ENCODE measurements around the gene ARID1B. TPM values are rescaled to one million over a fixed set of nuclear protein-coding genes. Genes with fewer than 3 reads are reported as not detected.

The ARID1B gene
- total and polyA plus RNA-seq, 4 donors = 7.0 to 49.0 (median 24.2) TPM

- Histone ChIP-seq H3K4me3 (ENCODE audit: low read depth in 1 of 3, low read length in 3 of 3) (no peak overlapping the region), H3K36me3 (ENCODE audit: control insufficient read depth in 4 of 4, insufficient read depth in 3 of 4, low read depth in 1 of 4, low read length in 3 of 4) (no peaks in the 10 kb centered on the region), H3K4me1 (ENCODE audit: control insufficient read depth in 4 of 4, insufficient read depth in 4 of 4, low read length in 3 of 4) (peaks cover 0 to 8% (median 4%) of the 10 kb centered on the region in 4 donors), H3K27me3 (ENCODE audit: control insufficient read depth in 4 of 4, insufficient read depth in 4 of 4, low read length in 3 of 4) (no peaks in the 10 kb centered on the region), H3K9ac (ENCODE audit: low read depth in 1 of 2, low read length in 2 of 2) (no peak overlapping the region), H3K27ac (ENCODE audit: low read depth in 1 of 2, low read length in 2 of 2) (no peak overlapping the region), H3K9me3 (ENCODE audit: control insufficient read depth in 4 of 4, low read length in 3 of 4) (no peaks in the 10 kb centered on the region)
- no peak for DNase-seq (ENCODE audit: low spot score)
- WGBS = 91% methylated on average over 5 of the region's 5 CpGs
- no peak for TF ChIP-seq ATF3 (IDR thresholded peaks at IDR 0.05)
- TF ChIP-seq RAD21 (IDR thresholded peaks at IDR 0.05) = no peak
- no peak for TF ChIP-seq SP1 (IDR thresholded peaks at IDR 0.05)
- no peak for TF ChIP-seq RXRA (IDR thresholded peaks at IDR 0.05)
- TF ChIP-seq HNF4G (IDR thresholded peaks at IDR 0.05) = no peak
- TF ChIP-seq, protein P1, sequence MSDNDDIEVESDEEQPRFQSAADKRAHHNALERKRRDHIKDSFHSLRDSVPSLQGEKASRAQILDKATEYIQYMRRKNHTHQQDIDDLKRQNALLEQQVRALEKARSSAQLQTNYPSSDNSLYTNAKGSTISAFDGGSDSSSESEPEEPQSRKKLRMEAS (IDR thresholded peaks at IDR 0.05) = no peak
- TF ChIP-seq JUND (IDR thresholded peaks at IDR 0.05) = no peak
- no peak for TF ChIP-seq NR2F2 (IDR thresholded peaks at IDR 0.05)
- no peak for TF ChIP-seq FOXA2 (IDR thresholded peaks at IDR 0.05)
- TF ChIP-seq, protein P2, sequence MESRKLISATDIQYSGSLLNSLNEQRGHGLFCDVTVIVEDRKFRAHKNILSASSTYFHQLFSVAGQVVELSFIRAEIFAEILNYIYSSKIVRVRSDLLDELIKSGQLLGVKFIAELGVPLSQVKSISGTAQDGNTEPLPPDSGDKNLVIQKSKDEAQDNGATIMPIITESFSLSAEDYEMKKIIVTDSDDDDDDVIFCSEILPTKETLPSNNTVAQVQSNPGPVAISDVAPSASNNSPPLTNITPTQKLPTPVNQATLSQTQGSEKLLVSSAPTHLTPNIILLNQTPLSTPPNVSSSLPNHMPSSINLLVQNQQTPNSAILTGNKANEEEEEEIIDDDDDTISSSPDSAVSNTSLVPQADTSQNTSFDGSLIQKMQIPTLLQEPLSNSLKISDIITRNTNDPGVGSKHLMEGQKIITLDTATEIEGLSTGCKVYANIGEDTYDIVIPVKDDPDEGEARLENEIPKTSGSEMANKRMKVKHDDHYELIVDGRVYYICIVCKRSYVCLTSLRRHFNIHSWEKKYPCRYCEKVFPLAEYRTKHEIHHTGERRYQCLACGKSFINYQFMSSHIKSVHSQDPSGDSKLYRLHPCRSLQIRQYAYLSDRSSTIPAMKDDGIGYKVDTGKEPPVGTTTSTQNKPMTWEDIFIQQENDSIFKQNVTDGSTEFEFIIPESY (IDR thresholded peaks at IDR 0.05) = no peak
Measured at GRCh38 chr6:157063923-157064322, 286.7 kb downstream of the ARID1B start.

- WGBS = 82% methylated on average over 8 of the region's 8 CpGs
- TF ChIP-seq RAD21 (IDR thresholded peaks at IDR 0.05) (no peak), ATF3 (IDR thresholded peaks at IDR 0.05) (no peak), HNF4G (IDR thresholded peaks at IDR 0.05) (no peak)
- TF ChIP-seq, protein P1 (IDR thresholded peaks at IDR 0.05) = no peak
- Histone ChIP-seq H3K9me3 (ENCODE audit: control insufficient read depth in 4 of 4, low read length in 3 of 4) (no peaks in the 10 kb centered on the region), H3K9ac (ENCODE audit: low read depth in 1 of 2, low read length in 2 of 2) (no peak overlapping the region), H3K36me3 (ENCODE audit: control insufficient read depth in 4 of 4, insufficient read depth in 3 of 4, low read depth in 1 of 4, low read length in 3 of 4) (no peaks in the 10 kb centered on the region), H3K27ac (ENCODE audit: low read depth in 1 of 2, low read length in 2 of 2) (no peak overlapping the region), H3K4me1 (ENCODE audit: control insufficient read depth in 4 of 4, insufficient read depth in 4 of 4, low read length in 3 of 4) (peaks cover 0 to 8% (median 3%) of the 10 kb centered on the region in 4 donors), H3K4me3 (ENCODE audit: low read depth in 1 of 3, low read length in 3 of 3) (no peak overlapping the region), H3K27me3 (ENCODE audit: control insufficient read depth in 4 of 4, insufficient read depth in 4 of 4, low read length in 3 of 4) (no peaks in the 10 kb centered on the region)
- no peak for DNase-seq (ENCODE audit: low spot score)
Measured at GRCh38 chr6:157064502-157064901, 287.3 kb downstream of the ARID1B start.

DNA sequence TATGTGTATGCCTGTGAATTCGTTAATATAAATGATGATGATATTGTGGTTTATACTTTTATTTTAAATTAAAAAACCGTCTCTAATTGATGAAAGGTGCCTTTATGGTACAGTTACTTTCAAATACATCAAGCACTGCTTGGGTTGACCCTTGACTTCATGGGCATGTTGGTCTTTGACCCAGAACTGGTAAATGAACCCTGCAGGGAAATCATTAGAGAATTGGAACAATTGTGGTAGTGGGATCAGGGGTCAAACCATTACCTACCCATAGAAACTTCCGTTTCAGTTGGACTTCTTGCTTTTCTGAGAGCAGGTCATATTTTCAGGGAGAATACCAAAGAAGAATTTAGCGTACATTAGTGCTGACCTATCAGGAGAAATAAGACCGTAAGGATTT is 288.2 kb downstream of the ARID1B start:
- no peak for DNase-seq (ENCODE audit: low spot score)
- Histone ChIP-seq H3K9me3 (ENCODE audit: control insufficient read depth in 4 of 4, low read length in 3 of 4) (no peaks in the 10 kb centered on the region), H3K4me3 (ENCODE audit: low read depth in 1 of 3, low read length in 3 of 3) (no peak overlapping the region), H3K27me3 (ENCODE audit: control insufficient read depth in 4 of 4, insufficient read depth in 4 of 4, low read length in 3 of 4) (no peaks in the 10 kb centered on the region), H3K27ac (ENCODE audit: low read depth in 1 of 2, low read length in 2 of 2) (no peak overlapping the region), H3K9ac (ENCODE audit: low read depth in 1 of 2, low read length in 2 of 2) (no peak overlapping the region), H3K36me3 (ENCODE audit: control insufficient read depth in 4 of 4, insufficient read depth in 3 of 4, low read depth in 1 of 4, low read length in 3 of 4) (no peaks in the 10 kb centered on the region), H3K4me1 (ENCODE audit: control insufficient read depth in 4 of 4, insufficient read depth in 4 of 4, low read length in 3 of 4) (peaks cover 0 to 8% (median 3%) of the 10 kb centered on the region in 4 donors)
- 87% methylated on average over 5 of the region's 5 CpGs for WGBS
- TF ChIP-seq, protein P3, sequence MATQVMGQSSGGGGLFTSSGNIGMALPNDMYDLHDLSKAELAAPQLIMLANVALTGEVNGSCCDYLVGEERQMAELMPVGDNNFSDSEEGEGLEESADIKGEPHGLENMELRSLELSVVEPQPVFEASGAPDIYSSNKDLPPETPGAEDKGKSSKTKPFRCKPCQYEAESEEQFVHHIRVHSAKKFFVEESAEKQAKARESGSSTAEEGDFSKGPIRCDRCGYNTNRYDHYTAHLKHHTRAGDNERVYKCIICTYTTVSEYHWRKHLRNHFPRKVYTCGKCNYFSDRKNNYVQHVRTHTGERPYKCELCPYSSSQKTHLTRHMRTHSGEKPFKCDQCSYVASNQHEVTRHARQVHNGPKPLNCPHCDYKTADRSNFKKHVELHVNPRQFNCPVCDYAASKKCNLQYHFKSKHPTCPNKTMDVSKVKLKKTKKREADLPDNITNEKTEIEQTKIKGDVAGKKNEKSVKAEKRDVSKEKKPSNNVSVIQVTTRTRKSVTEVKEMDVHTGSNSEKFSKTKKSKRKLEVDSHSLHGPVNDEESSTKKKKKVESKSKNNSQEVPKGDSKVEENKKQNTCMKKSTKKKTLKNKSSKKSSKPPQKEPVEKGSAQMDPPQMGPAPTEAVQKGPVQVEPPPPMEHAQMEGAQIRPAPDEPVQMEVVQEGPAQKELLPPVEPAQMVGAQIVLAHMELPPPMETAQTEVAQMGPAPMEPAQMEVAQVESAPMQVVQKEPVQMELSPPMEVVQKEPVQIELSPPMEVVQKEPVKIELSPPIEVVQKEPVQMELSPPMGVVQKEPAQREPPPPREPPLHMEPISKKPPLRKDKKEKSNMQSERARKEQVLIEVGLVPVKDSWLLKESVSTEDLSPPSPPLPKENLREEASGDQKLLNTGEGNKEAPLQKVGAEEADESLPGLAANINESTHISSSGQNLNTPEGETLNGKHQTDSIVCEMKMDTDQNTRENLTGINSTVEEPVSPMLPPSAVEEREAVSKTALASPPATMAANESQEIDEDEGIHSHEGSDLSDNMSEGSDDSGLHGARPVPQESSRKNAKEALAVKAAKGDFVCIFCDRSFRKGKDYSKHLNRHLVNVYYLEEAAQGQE (IDR thresholded peaks at IDR 0.05) = no peak
- TF ChIP-seq HNF4A (conservative IDR thresholded peaks at IDR 0.05) = peak in 1 of 2 donors; percentile 30

Measured in liver (tissue), 9 donors.